Left ventricle myocardium inferior (tissue), 1 donor: ENCODE results near the gene DGKQ. TPM values are rescaled to one million over a fixed set of nuclear protein-coding genes. Genes with fewer than 3 reads are reported as not detected.

ENCODE experiments used
- DNase-seq: peaks from one replicate; pipeline ENCODE4 v3.0.0-alpha.2; 2020
- H3K27ac ChIP-seq: fragments of 200-600 bp; replicated peaks from 2 replicates; pipeline ENCODE4 v1.8.0; 2021
- H3K27me3 ChIP-seq: fragments of 200-600 bp; 2 replicates; pipeline ENCODE4 v1.8.0; 2021; ENCODE audit warnings: low read depth
- H3K36me3 ChIP-seq: fragments of 200-600 bp; 2 replicates; pipeline ENCODE4 v1.8.0; 2021
- H3K4me1 ChIP-seq: fragments of 200-600 bp; 2 replicates; pipeline ENCODE4 v1.8.0; 2021
- H3K4me3 ChIP-seq: fragments of 200-600 bp; 2 replicates; pipeline ENCODE4 v1.8.0; 2021; ENCODE audit warnings: mild to moderate bottlenecking, moderate library complexity
- H3K9me3 ChIP-seq: fragments of 200-600 bp; replicated peaks from 2 replicates; pipeline ENCODE4 v1.8.0; 2021
- intact Hi-C: fragments of 100-400 bp; cut with micrococcal nuclease; formaldehyde crosslinking; loops from one replicate; pipeline ENCODE4 v1.11.0; 2022
- total RNA-seq: library from RNA; stranded (reverse); fragmentation: NEBNext Ultra II Directional; extraction: Animal tissue kit (Norgen Biotek cat#: 25700); gene quantifications from one replicate; pipeline ENCODE4 v1.2.1, GENCODE V29; 2021
- TF ChIP-seq, protein P1 (sequence below): fragments of 200-600 bp; IDR thresholded peaks from 2 replicates; pipeline ENCODE4 v1.8.0; 2021; ENCODE audit warnings: antibody characterized with exemption, mild to moderate bottlenecking, borderline replicate concordance
- donor health status: DM: no; HTN: yes; CAD: no; lungs with severe emphysema.

Gene DGKQ
- total RNA-seq, 1 donor from 2014 or later = 3.5 TPM

DNA sequence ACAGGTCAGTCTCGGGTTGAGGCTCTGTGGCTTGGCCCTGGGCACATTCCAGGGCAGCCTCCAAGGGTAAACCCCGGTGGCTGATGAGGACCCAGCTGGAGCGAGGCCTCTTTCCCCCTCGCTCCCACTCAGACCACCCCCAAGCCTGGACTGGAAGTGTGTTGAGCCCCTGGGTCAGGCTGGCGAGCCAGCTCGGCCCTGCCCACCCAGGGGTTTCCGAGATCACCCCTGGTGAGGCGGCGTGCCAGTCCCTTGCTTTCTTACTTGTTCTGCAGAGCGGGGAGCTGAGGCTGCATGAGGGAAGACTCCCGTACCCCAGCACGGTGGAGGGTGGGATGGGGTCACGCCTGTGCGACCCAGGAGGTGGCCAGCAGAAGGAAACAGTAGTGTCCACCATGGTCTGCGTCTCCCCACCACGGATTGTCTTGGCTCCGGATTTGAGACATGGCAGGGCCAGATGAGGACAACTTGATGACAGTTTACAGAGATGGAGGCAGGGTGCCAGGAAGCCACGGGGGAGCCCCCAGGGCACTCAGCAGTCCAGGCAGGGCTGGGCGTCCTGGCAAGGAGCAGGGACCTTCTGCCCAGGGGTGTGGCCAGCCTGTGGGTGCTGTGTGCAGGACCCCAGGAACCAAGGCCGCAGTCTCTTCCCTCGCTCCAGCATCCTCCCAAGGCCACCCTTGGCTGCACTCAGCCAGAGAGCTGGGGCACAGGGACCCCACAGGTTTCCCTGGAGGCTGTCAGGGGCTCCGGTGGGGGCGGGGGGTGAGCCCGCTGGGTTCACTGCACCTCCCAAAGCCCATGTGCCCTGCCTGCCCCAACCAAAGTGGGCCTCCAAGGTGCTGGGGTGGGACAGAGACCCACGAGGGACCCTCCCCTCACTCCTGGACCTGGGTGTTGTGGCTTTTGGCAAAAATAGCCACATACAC is 31.5 kb upstream of the DGKQ start:
- DNase-seq = peak; percentile 43
- Histone ChIP-seq H3K4me3 (no peak overlapping the region), H3K4me1 (peaks cover 45% of the 10 kb centered on the region), H3K36me3 (no peaks in the 10 kb centered on the region), H3K9me3 (no peaks in the 10 kb centered on the region), H3K27ac (no peak overlapping the region), H3K27me3 (peaks cover 91% of the 10 kb centered on the region)
- intact Hi-C loops = no loop called here
- TF ChIP-seq, protein P1, sequence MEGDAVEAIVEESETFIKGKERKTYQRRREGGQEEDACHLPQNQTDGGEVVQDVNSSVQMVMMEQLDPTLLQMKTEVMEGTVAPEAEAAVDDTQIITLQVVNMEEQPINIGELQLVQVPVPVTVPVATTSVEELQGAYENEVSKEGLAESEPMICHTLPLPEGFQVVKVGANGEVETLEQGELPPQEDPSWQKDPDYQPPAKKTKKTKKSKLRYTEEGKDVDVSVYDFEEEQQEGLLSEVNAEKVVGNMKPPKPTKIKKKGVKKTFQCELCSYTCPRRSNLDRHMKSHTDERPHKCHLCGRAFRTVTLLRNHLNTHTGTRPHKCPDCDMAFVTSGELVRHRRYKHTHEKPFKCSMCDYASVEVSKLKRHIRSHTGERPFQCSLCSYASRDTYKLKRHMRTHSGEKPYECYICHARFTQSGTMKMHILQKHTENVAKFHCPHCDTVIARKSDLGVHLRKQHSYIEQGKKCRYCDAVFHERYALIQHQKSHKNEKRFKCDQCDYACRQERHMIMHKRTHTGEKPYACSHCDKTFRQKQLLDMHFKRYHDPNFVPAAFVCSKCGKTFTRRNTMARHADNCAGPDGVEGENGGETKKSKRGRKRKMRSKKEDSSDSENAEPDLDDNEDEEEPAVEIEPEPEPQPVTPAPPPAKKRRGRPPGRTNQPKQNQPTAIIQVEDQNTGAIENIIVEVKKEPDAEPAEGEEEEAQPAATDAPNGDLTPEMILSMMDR = no peak

DNA sequence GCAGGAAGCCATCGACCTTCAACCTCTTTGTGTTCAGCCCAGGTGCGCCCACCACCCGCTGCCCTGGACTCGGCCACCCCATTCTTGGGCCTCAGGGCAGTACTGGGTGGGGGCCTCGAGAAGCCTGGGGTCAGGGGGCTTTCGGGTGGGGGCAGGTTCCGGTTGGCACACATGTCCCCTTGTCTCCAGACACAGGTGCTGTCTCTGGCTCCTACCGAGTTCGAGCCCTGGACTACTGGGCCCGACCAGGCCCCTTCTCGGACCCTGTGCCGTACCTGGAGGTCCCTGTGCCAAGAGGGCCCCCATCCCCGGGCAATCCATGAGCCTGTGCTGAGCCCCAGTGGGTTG is 30.7 kb upstream of the DGKQ start:
- DNase-seq = no peak
- Histone ChIP-seq H3K36me3 (no peaks in the 10 kb centered on the region), H3K27ac (no peak overlapping the region), H3K27me3 (peaks cover 96% of the 10 kb centered on the region), H3K4me1 (peaks cover 40% of the 10 kb centered on the region), H3K4me3 (no peak overlapping the region), H3K9me3 (no peaks in the 10 kb centered on the region)
- TF ChIP-seq, protein P1 = no peak
- intact Hi-C loops = no loop called here

DNA sequence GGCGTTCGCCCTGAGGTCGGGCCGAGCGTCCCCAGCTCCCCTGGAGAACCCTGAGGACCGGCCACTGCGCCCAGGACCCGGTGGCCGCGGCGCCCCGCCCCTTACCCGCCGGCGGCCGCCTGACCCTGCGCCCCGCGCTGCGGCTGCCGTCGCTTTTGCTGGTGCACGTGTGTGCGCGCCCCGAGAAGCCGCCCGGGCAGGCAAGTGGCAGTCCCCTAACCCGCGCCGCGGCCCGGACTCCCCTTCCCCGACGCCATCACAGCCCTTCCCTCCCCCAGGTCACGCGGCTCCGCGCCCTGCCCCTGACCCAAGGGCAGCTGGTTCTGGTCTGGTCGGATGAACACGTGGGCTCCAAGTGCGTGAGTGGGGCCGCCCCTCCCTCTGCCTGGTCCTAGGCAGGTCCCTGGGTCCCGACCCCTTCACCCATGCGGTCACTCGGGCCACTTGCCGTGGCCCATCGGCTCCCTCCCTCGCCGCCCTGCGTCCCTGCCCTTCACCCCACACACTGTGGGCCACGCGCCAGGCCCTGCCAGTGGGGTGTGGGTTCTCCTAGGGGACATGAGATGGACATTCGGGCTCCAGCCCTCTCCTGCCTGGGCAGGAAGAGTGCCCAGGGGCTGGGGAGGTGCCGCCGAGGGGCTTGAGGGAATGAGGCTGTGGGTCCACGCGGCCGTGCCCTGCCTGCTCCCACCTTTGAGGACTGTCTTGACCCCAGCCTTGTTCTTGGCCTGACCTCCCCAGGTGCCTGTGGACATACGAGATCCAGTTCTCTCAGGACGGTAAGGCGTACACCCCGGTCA is 30.1 kb upstream of the DGKQ start:
- peaks cover 97% of the 10 kb centered on the region for H3K27me3 ChIP-seq
- peaks cover 35% of the 10 kb centered on the region for H3K4me1 ChIP-seq
- H3K27ac ChIP-seq = no peak overlapping the region
- no peaks in the 10 kb centered on the region for H3K9me3 ChIP-seq
- TF ChIP-seq, protein P1 = no peak
- H3K36me3 ChIP-seq = no peaks in the 10 kb centered on the region
- peak overlapping the region; percentile 43 for H3K4me3 ChIP-seq
- intact Hi-C loops = no loop called here
- DNase-seq = no peak

DNA sequence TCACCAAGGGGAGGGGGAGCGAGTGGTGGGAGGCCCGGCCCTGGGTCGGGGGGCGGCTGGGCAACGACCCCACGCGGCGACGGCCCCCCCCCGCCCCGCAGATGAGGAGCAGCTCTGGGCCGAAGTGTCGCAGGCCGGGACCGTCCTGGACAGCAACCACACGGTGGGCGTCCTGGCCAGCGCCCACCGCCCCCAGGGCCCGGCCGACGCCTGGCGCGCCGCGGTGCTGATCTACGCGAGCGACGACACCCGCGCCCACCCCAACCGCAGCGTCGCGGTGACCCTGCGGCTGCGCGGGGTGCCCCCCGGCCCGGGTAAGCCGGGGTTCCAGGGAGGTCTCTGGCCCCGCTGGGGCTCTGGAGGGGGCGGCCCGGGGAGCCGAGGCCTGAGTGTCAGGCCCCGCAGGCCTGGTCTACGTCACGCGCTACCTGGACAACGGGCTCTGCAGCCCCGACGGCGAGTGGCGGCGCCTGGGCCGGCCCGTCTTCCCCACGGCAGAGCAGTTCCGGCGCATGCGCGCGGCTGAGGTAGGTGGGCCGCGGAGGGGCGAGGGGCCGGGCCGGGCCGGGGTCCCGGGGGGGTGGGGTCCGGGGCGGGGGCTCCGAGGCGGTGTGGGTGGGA is 29.4 kb upstream of the DGKQ start:
- Histone ChIP-seq H3K9me3 (no peaks in the 10 kb centered on the region), H3K27me3 (peaks cover 97% of the 10 kb centered on the region), H3K4me3 (peak overlapping the region; percentile 43), H3K4me1 (peaks cover 40% of the 10 kb centered on the region), H3K27ac (no peak overlapping the region), H3K36me3 (no peaks in the 10 kb centered on the region)
- intact Hi-C loops = no loop called here
- TF ChIP-seq, protein P1 = no peak
- no peak for DNase-seq

DNA sequence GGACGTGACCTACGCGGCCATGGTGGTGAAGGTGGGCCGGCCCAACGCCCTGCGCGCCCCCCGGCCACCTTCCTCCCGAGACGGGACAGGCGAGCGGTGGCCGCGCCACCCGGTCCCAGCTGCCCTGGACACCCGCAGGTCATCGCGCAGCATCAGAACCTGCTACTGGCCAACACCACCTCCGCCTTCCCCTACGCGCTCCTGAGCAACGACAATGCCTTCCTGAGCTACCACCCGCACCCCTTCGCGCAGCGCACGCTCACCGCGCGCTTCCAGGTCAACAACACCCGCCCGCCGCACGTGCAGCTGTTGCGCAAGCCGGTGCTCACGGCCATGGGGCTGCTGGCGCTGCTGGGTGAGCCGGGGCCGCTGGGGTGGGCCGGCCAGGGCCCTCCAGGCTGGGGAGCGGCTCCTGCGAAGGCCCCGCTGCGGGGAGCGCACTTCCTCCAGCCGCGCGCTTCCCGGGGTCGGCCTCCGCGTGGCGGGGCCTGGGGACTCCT is 28.8 kb upstream of the DGKQ start:
- H3K4me3 ChIP-seq = peak overlapping the region; percentile 43
- DNase-seq = no peak

More for the DNA sequence above, 28.8 kb upstream of the DGKQ start:
- H3K9me3 ChIP-seq = no peaks in the 10 kb centered on the region
- H3K27ac ChIP-seq = no peak overlapping the region
- H3K27me3 ChIP-seq = peaks cover 98% of the 10 kb centered on the region
- no peaks in the 10 kb centered on the region for H3K36me3 ChIP-seq
- H3K4me1 ChIP-seq = peaks cover 46% of the 10 kb centered on the region
- TF ChIP-seq, protein P1 = no peak
- intact Hi-C loops = no loop called here
